Keratinocyte (primary cell): ENCODE measurements around the gene PCDHB16.

Source experiments
- EZH2 ChIP-seq: IDR thresholded peaks from one replicate; pipeline ENCODE4 v1.6.1; 2012; ENCODE audit warnings: inconsistent platforms, mild to moderate bottlenecking, low read length, moderate library complexity
- TF ChIP-seq, protein P1 (sequence below), 3 experiments: IDR thresholded peaks in 1 of 3; conservative IDR thresholded peaks in 1 of 3; optimal IDR thresholded peaks in 1 of 3; 2 replicates in 2 of 3; 3 replicates in 1 of 3; pipeline versions ENCODE3 to v1.5.1; 2011; ENCODE audit warnings: low read length in 3 of 3, mild to moderate bottlenecking in 3 of 3, moderate library complexity in 2 of 3, control low read depth in 1 of 3, inconsistent platforms in 1 of 3; ENCODE audit not compliant: insufficient read depth in 2 of 3; ENCODE audit errors: extremely low read depth in 1 of 3

GRCh38 chr5:141223112-141223783 lies 41.1 kb downstream of the PCDHB16 start, which contains the start of gene PCDHB14:
- TF ChIP-seq EZH2, result no peak
- TF ChIP-seq, protein P1, sequence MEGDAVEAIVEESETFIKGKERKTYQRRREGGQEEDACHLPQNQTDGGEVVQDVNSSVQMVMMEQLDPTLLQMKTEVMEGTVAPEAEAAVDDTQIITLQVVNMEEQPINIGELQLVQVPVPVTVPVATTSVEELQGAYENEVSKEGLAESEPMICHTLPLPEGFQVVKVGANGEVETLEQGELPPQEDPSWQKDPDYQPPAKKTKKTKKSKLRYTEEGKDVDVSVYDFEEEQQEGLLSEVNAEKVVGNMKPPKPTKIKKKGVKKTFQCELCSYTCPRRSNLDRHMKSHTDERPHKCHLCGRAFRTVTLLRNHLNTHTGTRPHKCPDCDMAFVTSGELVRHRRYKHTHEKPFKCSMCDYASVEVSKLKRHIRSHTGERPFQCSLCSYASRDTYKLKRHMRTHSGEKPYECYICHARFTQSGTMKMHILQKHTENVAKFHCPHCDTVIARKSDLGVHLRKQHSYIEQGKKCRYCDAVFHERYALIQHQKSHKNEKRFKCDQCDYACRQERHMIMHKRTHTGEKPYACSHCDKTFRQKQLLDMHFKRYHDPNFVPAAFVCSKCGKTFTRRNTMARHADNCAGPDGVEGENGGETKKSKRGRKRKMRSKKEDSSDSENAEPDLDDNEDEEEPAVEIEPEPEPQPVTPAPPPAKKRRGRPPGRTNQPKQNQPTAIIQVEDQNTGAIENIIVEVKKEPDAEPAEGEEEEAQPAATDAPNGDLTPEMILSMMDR (optimal IDR thresholded peaks at IDR 0.05 in 1 of 3, IDR thresholded peaks at IDR 0.05 in 1 of 3, conservative IDR thresholded peaks at IDR 0.05 in 1 of 3; ENCODE audit: extremely low read depth in 1 of 3, insufficient read depth in 2 of 3, low read length in 3 of 3), result peak in 2 of 3 experiments; percentile 3 to 9
